ENCODE results near the gene TBC1D17.

The TBC1D17 gene

DNA sequence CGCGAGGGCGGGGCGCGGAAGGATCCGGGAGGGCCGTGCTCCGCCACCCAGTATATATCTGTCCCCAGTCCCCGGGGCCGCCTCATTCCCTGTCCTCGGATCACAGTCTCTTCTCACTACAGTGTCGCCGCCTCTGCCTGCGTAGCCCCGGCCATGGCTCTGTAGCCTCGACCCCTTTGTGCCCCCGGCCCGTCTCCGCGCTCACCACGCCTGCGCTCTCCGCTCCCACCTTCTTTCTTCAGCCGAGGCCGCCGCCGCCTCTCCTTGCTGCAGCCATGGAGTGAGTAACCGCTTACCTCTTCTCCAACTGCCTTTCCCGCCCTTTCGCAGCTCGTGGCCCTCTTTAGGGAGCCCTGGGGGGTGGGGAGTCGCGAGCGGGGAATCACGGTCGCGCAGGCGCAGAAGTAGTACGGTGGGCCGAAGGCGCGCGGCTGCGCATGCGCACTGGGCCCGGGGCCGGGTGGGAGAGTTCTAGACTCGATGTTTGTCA is 51.7 kb downstream of the TBC1D17 start, which contains the start of the genes ATF5 and NUP62:
TSS of gene ATF5 (plus strand) at position 85 of the 490 bp plus-strand sequence. CDS start 1,646 bp downstream, outside the sequence.
TSS of gene NUP62 (minus strand) at position 384 of the 490 bp plus-strand sequence. CDS start 19,697 bp downstream, outside the sequence.
- H3K4me1 ChIP-seq (ENCODE audit: insufficient read depth, low read length, severe bottlenecking), result peaks cover 64% of the 10 kb centered on the region
- no peaks in the 10 kb centered on the region for H4K20me1 ChIP-seq (ENCODE audit: insufficient read depth, low read length)
- no peaks in the 10 kb centered on the region for H3K9me3 ChIP-seq (ENCODE audit: low read length)
- TF ChIP-seq EZH2 (IDR thresholded peaks at IDR 0.05; ENCODE audit: borderline replicate concordance, low read length), result no peak
- no peak within 1 kb of the TSS for H2AFZ ChIP-seq (ENCODE audit: low read length)
- peaks cover 24% of the 10 kb centered on the region for H3K79me2 ChIP-seq (ENCODE audit: insufficient read depth, low read length)
- H3K4me3 ChIP-seq (ENCODE audit: low read depth, low read length, poor library complexity, severe bottlenecking), result peak within 1 kb of the TSS; percentile 89
- H3K4me2 ChIP-seq (ENCODE audit: low read length), result peak within 1 kb of the TSS; percentile 71
- no peaks in the 10 kb centered on the region for H3F3A ChIP-seq (ENCODE audit: insufficient read depth, low read length)
- peak within 1 kb of the TSS; percentile 98 for H3K9ac ChIP-seq (ENCODE audit: low read length)
- H3K27ac ChIP-seq (ENCODE audit: low read depth, low read length, poor library complexity, severe bottlenecking), result peak within 1 kb of the TSS; percentile 99
- H3K36me3 ChIP-seq (ENCODE audit: insufficient read depth, low read length), result peaks cover 72% of the 10 kb centered on the region
- no peaks in the 10 kb centered on the region for H3K27me3 ChIP-seq (ENCODE audit: insufficient read depth, low read length)
- H3K9me2 ChIP-seq (ENCODE audit: low read depth, low read length), result no peaks in the 10 kb centered on the region

DNA sequence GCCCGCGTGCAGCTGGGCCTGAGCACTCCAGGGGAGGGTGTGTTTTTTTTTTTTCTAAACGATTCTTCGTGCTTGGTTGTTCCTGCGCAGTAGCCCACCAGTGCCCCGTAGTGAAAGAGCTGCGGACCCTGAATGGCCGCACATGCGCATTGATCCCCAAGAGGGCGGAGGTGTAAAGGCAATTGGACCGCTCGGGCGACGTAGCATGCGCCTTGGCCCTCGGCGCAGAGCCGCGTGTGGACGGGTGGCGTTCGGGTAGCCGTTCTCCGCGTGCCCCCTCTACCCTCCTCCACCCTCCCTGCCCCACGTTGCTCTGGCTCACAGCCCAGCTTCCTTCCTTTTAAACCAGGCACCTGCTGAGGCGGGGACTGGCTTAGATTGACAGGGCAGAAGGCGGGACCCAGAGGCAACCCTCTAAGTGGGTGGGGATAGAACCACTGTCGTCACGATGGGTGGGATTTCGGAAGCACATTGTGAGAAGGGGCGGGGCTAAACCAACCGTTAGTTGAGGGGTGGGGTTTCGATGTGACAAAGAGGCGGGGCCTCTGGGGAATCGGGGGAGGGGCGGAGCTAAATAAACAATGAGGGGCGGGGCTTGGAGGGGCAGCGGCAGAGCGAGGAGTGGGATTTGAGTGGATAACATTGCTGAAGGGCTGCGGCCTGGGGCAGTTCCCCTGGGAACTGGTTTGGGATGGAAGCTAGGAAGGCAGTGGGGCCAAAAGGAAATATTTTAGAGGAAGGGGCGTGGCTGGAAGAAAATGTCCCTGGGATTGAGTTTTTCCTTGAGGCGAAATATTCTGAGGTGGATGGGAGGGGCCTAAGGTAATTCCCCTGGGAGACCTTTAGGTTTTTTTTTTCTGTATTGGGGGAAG is 52.3 kb downstream of the TBC1D17 start:
- Histone ChIP-seq H3F3A (ENCODE audit: insufficient read depth, low read length) (no peaks in the 10 kb centered on the region), H3K4me1 (ENCODE audit: insufficient read depth, low read length, severe bottlenecking) (peaks cover 57% of the 10 kb centered on the region), H3K9me2 (ENCODE audit: low read depth, low read length) (no peaks in the 10 kb centered on the region), H3K27ac (ENCODE audit: low read depth, low read length, poor library complexity, severe bottlenecking) (peak overlapping the region; percentile 99), H3K27me3 (ENCODE audit: insufficient read depth, low read length) (no peaks in the 10 kb centered on the region), H3K4me2 (ENCODE audit: low read length) (peak overlapping the region; percentile 71), H3K9me3 (ENCODE audit: low read length) (no peaks in the 10 kb centered on the region), H3K36me3 (ENCODE audit: insufficient read depth, low read length) (peaks cover 72% of the 10 kb centered on the region), H3K4me3 (ENCODE audit: low read depth, low read length, poor library complexity, severe bottlenecking) (peak overlapping the region; percentile 89), H3K79me2 (ENCODE audit: insufficient read depth, low read length) (peaks cover 24% of the 10 kb centered on the region), H4K20me1 (ENCODE audit: insufficient read depth, low read length) (no peaks in the 10 kb centered on the region), H3K9ac (ENCODE audit: low read length) (peak overlapping the region; percentile 98), H2AFZ (ENCODE audit: low read length) (no peak overlapping the region)
- TF ChIP-seq, protein P1, sequence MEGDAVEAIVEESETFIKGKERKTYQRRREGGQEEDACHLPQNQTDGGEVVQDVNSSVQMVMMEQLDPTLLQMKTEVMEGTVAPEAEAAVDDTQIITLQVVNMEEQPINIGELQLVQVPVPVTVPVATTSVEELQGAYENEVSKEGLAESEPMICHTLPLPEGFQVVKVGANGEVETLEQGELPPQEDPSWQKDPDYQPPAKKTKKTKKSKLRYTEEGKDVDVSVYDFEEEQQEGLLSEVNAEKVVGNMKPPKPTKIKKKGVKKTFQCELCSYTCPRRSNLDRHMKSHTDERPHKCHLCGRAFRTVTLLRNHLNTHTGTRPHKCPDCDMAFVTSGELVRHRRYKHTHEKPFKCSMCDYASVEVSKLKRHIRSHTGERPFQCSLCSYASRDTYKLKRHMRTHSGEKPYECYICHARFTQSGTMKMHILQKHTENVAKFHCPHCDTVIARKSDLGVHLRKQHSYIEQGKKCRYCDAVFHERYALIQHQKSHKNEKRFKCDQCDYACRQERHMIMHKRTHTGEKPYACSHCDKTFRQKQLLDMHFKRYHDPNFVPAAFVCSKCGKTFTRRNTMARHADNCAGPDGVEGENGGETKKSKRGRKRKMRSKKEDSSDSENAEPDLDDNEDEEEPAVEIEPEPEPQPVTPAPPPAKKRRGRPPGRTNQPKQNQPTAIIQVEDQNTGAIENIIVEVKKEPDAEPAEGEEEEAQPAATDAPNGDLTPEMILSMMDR (IDR thresholded peaks at IDR 0.05; ENCODE audit: low read length), result 0 out of 2 replicates have a peak, but pooled peaks have one; percentile 4
- no peak for TF ChIP-seq EZH2 (IDR thresholded peaks at IDR 0.05; ENCODE audit: borderline replicate concordance, low read length)

DNA sequence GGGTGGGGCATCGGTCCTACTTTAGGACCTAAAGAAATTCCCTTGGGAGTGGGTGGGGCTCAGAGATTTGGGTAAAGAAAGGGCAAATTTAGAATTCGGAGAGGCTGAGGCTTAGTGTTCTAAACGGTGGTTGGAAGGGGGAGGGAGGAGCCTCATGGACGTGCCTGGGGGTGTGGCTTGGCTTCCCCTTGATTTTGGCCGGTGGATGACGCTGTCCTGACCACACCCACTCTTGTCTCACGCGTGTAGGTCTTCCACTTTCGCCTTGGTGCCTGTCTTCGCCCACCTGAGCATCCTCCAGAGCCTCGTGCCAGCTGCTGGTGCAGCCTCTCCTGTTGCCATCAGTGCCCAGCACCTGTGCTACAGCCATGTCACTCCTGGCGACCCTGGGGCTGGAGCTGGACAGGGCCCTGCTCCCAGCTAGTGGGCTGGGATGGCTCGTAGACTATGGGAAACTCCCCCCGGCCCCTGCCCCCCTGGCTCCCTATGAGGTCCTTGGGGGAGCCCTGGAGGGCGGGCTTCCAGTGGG is 53.0 kb downstream of the TBC1D17 start:
- H3K9ac ChIP-seq (ENCODE audit: low read length), result no peak overlapping the region; the same call in 1 of the 2 replicates
- TF ChIP-seq, protein P1 (IDR thresholded peaks at IDR 0.05; ENCODE audit: low read length), result no peak
- TF ChIP-seq EZH2 (IDR thresholded peaks at IDR 0.05; ENCODE audit: borderline replicate concordance, low read length), result no peak
- H3K36me3 ChIP-seq (ENCODE audit: insufficient read depth, low read length), result peaks cover 67% of the 10 kb centered on the region
- no peaks in the 10 kb centered on the region for H3K9me2 ChIP-seq (ENCODE audit: low read depth, low read length)
- H3K27ac ChIP-seq (ENCODE audit: low read depth, low read length, poor library complexity, severe bottlenecking), result peak overlapping the region; percentile 99
- H3K4me2 ChIP-seq (ENCODE audit: low read length), result peak overlapping the region; percentile 71
- H3K4me1 ChIP-seq (ENCODE audit: insufficient read depth, low read length, severe bottlenecking), result peaks cover 50% of the 10 kb centered on the region
- no peaks in the 10 kb centered on the region for H4K20me1 ChIP-seq (ENCODE audit: insufficient read depth, low read length)
- H3K27me3 ChIP-seq (ENCODE audit: insufficient read depth, low read length), result no peaks in the 10 kb centered on the region
- H3K9me3 ChIP-seq (ENCODE audit: low read length), result no peaks in the 10 kb centered on the region
- H2AFZ ChIP-seq (ENCODE audit: low read length), result no peak overlapping the region
- H3K79me2 ChIP-seq (ENCODE audit: insufficient read depth, low read length), result peaks cover 20% of the 10 kb centered on the region
- peak overlapping the region; percentile 89 for H3K4me3 ChIP-seq (ENCODE audit: low read depth, low read length, poor library complexity, severe bottlenecking)
- no peaks in the 10 kb centered on the region for H3F3A ChIP-seq (ENCODE audit: insufficient read depth, low read length)
